ENCODE data around the gene PLK4. TPM values are rescaled to one million over a fixed set of nuclear protein-coding genes. Genes with fewer than 3 reads are reported as not detected.
"Not testable (repeated sequence)": the region's sequence is repeated elsewhere in the genome, so short reads cannot be mapped to it uniquely, and the experiment has no call there.

PLK4 gene
- total RNA-seq, 1 experiment from 2014 or later = 31.1 TPM

DNA sequence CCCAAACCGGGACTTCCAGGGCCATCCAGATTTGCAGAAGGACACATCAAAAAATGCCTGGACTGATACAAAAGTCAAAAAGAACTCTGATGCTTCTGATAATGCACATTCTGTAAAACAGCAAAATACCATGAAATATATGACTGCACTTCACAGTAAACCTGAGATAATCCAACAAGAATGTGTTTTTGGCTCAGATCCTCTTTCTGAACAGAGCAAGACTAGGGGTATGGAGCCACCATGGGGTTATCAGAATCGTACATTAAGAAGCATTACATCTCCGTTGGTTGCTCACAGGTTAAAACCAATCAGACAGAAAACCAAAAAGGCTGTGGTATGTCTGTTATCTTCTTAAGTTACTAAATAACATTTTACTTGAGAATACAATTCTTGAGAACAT is 9.2 kb downstream of the PLK4 start:
- no peaks in the 10 kb centered on the region; the same call in 1 of the 2 replicates for H3K36me3 ChIP-seq (ENCODE audit: control insufficient read depth, insufficient read depth, low read length)
- H3K27ac Mint-ChIP-seq (ENCODE audit: unreplicated experiment) = no peak overlapping the region
- peaks cover 63% of the 10 kb centered on the region for H3K36me3 Mint-ChIP-seq (ENCODE audit: insufficient read depth, unreplicated experiment)
- BruUV-seq (replicated peaks) = no TSS peak
- no peaks in the 10 kb centered on the region for H3K4me1 Mint-ChIP-seq (ENCODE audit: low read depth, unreplicated experiment)
- CTCF ChIA-PET = no interaction called here
- H3K27me3 Mint-ChIP-seq (ENCODE audit: insufficient read depth, unreplicated experiment) = no peaks in the 10 kb centered on the region
- POLR2A ChIA-PET = no interaction called here
- DNase-seq = no peak
- no peak overlapping the region for H3K4me3 Mint-ChIP-seq (ENCODE audit: unreplicated experiment)
- H3K4me3 ChIP-seq (ENCODE audit: low read depth, low read length) = no peak overlapping the region
- no peaks in the 10 kb centered on the region for H3K9me3 ChIP-seq
- TF ChIP-seq, protein P1, sequence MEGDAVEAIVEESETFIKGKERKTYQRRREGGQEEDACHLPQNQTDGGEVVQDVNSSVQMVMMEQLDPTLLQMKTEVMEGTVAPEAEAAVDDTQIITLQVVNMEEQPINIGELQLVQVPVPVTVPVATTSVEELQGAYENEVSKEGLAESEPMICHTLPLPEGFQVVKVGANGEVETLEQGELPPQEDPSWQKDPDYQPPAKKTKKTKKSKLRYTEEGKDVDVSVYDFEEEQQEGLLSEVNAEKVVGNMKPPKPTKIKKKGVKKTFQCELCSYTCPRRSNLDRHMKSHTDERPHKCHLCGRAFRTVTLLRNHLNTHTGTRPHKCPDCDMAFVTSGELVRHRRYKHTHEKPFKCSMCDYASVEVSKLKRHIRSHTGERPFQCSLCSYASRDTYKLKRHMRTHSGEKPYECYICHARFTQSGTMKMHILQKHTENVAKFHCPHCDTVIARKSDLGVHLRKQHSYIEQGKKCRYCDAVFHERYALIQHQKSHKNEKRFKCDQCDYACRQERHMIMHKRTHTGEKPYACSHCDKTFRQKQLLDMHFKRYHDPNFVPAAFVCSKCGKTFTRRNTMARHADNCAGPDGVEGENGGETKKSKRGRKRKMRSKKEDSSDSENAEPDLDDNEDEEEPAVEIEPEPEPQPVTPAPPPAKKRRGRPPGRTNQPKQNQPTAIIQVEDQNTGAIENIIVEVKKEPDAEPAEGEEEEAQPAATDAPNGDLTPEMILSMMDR (IDR thresholded peaks at IDR 0.05; ENCODE audit: insufficient read depth in 1 of 2, low read depth in 1 of 2, low read length in 1 of 2, severe bottlenecking in 1 of 2, unreplicated experiment in 1 of 2) = no peak
- no peaks in the 10 kb centered on the region for H3K9me3 Mint-ChIP-seq (ENCODE audit: unreplicated experiment)
- no peaks in the 10 kb centered on the region for H3K27me3 ChIP-seq (replicated peaks; ENCODE audit: control insufficient read depth, insufficient read depth, low read length)
- H3K4me1 ChIP-seq = no peaks in the 10 kb centered on the region
- intact Hi-C loops (cut with micrococcal nuclease; ENCODE audit: unreplicated experiment) = no loop called here

GRCh38 chr4:127896069-127896468 is 15.4 kb downstream of the PLK4 start:
- no peaks in the 10 kb centered on the region for H3K27me3 Mint-ChIP-seq (ENCODE audit: insufficient read depth, unreplicated experiment)

GRCh38 chr4:127896528-127896927 is 15.8 kb downstream of the PLK4 start:
- no peak for DNase-seq
- H3K36me3 Mint-ChIP-seq (ENCODE audit: insufficient read depth, unreplicated experiment) = peaks cover 46% of the 10 kb centered on the region
- CTCF ChIA-PET = no interaction called here
- no peaks in the 10 kb centered on the region for H3K36me3 ChIP-seq (ENCODE audit: control insufficient read depth, insufficient read depth, low read length)
- H3K27me3 Mint-ChIP-seq (ENCODE audit: insufficient read depth, unreplicated experiment) = no peaks in the 10 kb centered on the region
- no peaks in the 10 kb centered on the region for H3K9me3 ChIP-seq
- no peak overlapping the region for H3K27ac Mint-ChIP-seq (ENCODE audit: unreplicated experiment)
- no peaks in the 10 kb centered on the region for H3K4me1 Mint-ChIP-seq (ENCODE audit: low read depth, unreplicated experiment)
- H3K9me3 Mint-ChIP-seq (ENCODE audit: unreplicated experiment) = no peaks in the 10 kb centered on the region
- no TSS peak for BruUV-seq (replicated peaks)
- POLR2A ChIA-PET = no interaction called here
- no peak overlapping the region for H3K4me3 Mint-ChIP-seq (ENCODE audit: unreplicated experiment)
- TF ChIP-seq, protein P1 (IDR thresholded peaks at IDR 0.05; ENCODE audit: insufficient read depth in 1 of 2, low read depth in 1 of 2, low read length in 1 of 2, severe bottlenecking in 1 of 2, unreplicated experiment in 1 of 2) = no peak
- intact Hi-C loops (cut with micrococcal nuclease; ENCODE audit: unreplicated experiment) = no loop called here
- no peaks in the 10 kb centered on the region for H3K4me1 ChIP-seq
- H3K27me3 ChIP-seq (replicated peaks; ENCODE audit: control insufficient read depth, insufficient read depth, low read length) = no peaks in the 10 kb centered on the region
- H3K4me3 ChIP-seq (ENCODE audit: low read depth, low read length) = no peak overlapping the region

More at GRCh38 chr4:127896069-127896468, 15.4 kb downstream of the PLK4 start:
- no peaks in the 10 kb centered on the region for H3K9me3 Mint-ChIP-seq (ENCODE audit: unreplicated experiment)
- H3K4me1 ChIP-seq = no peaks in the 10 kb centered on the region
- ChIA-PET POLR2A (no interaction called here), CTCF (no interaction called here)
- TF ChIP-seq, protein P1 (IDR thresholded peaks at IDR 0.05; ENCODE audit: insufficient read depth in 1 of 2, low read depth in 1 of 2, low read length in 1 of 2, severe bottlenecking in 1 of 2, unreplicated experiment in 1 of 2) = no peak
- intact Hi-C loops (cut with micrococcal nuclease; ENCODE audit: unreplicated experiment) = no loop called here
- H3K9me3 ChIP-seq = no peaks in the 10 kb centered on the region
- no peak overlapping the region for H3K4me3 Mint-ChIP-seq (ENCODE audit: unreplicated experiment)
- H3K4me1 Mint-ChIP-seq (ENCODE audit: low read depth, unreplicated experiment) = no peaks in the 10 kb centered on the region
- H3K27ac Mint-ChIP-seq (ENCODE audit: unreplicated experiment) = no peak overlapping the region
- no peaks in the 10 kb centered on the region for H3K36me3 ChIP-seq (ENCODE audit: control insufficient read depth, insufficient read depth, low read length)
- H3K4me3 ChIP-seq (ENCODE audit: low read depth, low read length) = no peak overlapping the region
- peaks cover 43% of the 10 kb centered on the region for H3K36me3 Mint-ChIP-seq (ENCODE audit: insufficient read depth, unreplicated experiment)
- no TSS peak for BruUV-seq (replicated peaks)
- H3K27me3 ChIP-seq (replicated peaks; ENCODE audit: control insufficient read depth, insufficient read depth, low read length) = no peaks in the 10 kb centered on the region
- no peak for DNase-seq

- BruUV-seq (replicated peaks); H3K4me3 ChIP-seq (ENCODE audit: low read depth, low read length); H3K27me3 Mint-ChIP-seq (ENCODE audit: insufficient read depth, unreplicated experiment); H3K4me1 Mint-ChIP-seq (ENCODE audit: low read depth, unreplicated experiment); H3K4me3 Mint-ChIP-seq (ENCODE audit: unreplicated experiment); POLR2A ChIA-PET; intact Hi-C loops (cut with micrococcal nuclease; ENCODE audit: unreplicated experiment); DNase-seq; H3K27ac Mint-ChIP-seq (ENCODE audit: unreplicated experiment); CTCF ChIA-PET; H3K27me3 ChIP-seq (replicated peaks; ENCODE audit: control insufficient read depth, insufficient read depth, low read length); H3K9me3 ChIP-seq; H3K36me3 ChIP-seq (ENCODE audit: control insufficient read depth, insufficient read depth, low read length); H3K4me1 ChIP-seq: not testable (repeated sequence)
- peaks cover 27% of the 10 kb centered on the region for H3K9me3 Mint-ChIP-seq (ENCODE audit: unreplicated experiment)
- H3K36me3 Mint-ChIP-seq (ENCODE audit: insufficient read depth, unreplicated experiment) = peaks cover 32% of the 10 kb centered on the region
Measured at GRCh38 chr4:127899682-127900081, 19.0 kb downstream of the PLK4 start.

Data from Caco-2 (cell line).